K562 (cell line): ENCODE measurements around the gene SLC15A1. TPM values are rescaled to one million over a fixed set of nuclear protein-coding genes. Genes with fewer than 3 reads are reported as not detected.
A peak's percentile ranks its signal among the peaks of the same experiment; 100 is the strongest.

ENCODE experiments used
- ATAC-seq: fragments of 200-7000 bp; cut with Tn5 transposase; 3 replicates; pipeline ENCODE4 v1.9.1; 2020; ENCODE audit warnings: moderate library complexity
- BruUV-seq: library from RNA; stranded (reverse); fragments of 400-500 nt; replicated peaks from 2 replicates; lab custom pipeline; 2021; lab: Mats Ljungman, UMichigan
- CTCF ChIA-PET: fragments of 300-600 bp; formaldehyde crosslinking; extraction: SDS; loops from one replicate; lab custom pipeline; 2021; ENCODE audit warnings: low intra/inter-chr PET ratio; lab: Yijun Ruan, JAX
- POLR2A ChIA-PET: fragments of 300-600, 350-650 bp; sonication (Branson Sonifier 250); formaldehyde crosslinking; extraction: SDS; loops from one replicate; lab custom pipeline; 2021; ENCODE audit warnings: antibody characterized with exemption, inconsistent platforms; lab: Yijun Ruan, JAX
- DNase-seq, 4 experiments: peaks; one replicate each; pipeline versions ENCODE4 v3.0.0 to v3.0.0-alpha.2; 2011 to 2018; ENCODE audit warnings: low spot score in 3 of 4, mixed read lengths in 3 of 4; ENCODE audit errors: extremely low read depth in 1 of 4
- FAIRE-seq: peaks from 2 replicates; lab custom pipeline; 2011; peaks lifted over from hg19 to GRCh38; lab: Jason Lieb, UNC
- H2AFZ ChIP-seq: 2 replicates; pipeline ENCODE4 v1.6.0; 2011; ENCODE audit warnings: low read depth, low read length, control low read depth, inconsistent platforms
- H3K27ac ChIP-seq: fragments of 200-600 bp; 3 replicates; pipeline ENCODE4 v1.8.0; 2011; ENCODE audit warnings: low read depth, mild to moderate bottlenecking, control low read depth, inconsistent platforms, low read length, moderate library complexity, mixed read lengths; ENCODE audit errors: extremely low read depth
- H3K27me3 ChIP-seq, 2 experiments: fragments of 300-600 bp in 1 of 2; 2 replicates in 1 of 2; 3 replicates in 1 of 2; pipeline versions ENCODE4 v1.6.0 to v1.8.0; 2011; ENCODE audit warnings: inconsistent platforms in 2 of 2, low read length in 2 of 2, mild to moderate bottlenecking in 1 of 2, mixed read lengths in 1 of 2, moderate library complexity in 1 of 2; ENCODE audit not compliant: control insufficient read depth in 2 of 2, insufficient read depth in 2 of 2
- H3K36me3 ChIP-seq: fragments of 300-600 bp; 3 replicates; pipeline ENCODE4 v1.8.0; 2011; ENCODE audit warnings: mild to moderate bottlenecking, low read length, inconsistent platforms; ENCODE audit not compliant: control insufficient read depth, insufficient read depth
- H3K4me1 ChIP-seq, 2 experiments: fragments of 200-600 bp in 1 of 2; replicated peaks in 1 of 2; 2 replicates in 1 of 2; 3 replicates in 1 of 2; pipeline versions ENCODE4 v1.5.1 to v1.8.0; 2011; ENCODE audit warnings: inconsistent platforms in 2 of 2, low read length in 2 of 2, mild to moderate bottlenecking in 1 of 2, mixed read lengths in 1 of 2, moderate library complexity in 1 of 2; ENCODE audit not compliant: control insufficient read depth in 2 of 2, insufficient read depth in 2 of 2
- H3K4me2 ChIP-seq: 2 replicates; pipeline ENCODE4 v1.6.1; 2011; ENCODE audit warnings: low read length, control low read depth, inconsistent platforms, mixed read lengths; ENCODE audit not compliant: insufficient read depth
- H3K4me3 ChIP-seq: fragments of 200-600 bp; sonication (generic), shearing (Covaris generic); 2 replicates; pipeline ENCODE4 v1.5.1; 2016; ENCODE audit warnings: control low read depth, inconsistent platforms
- H3K79me2 ChIP-seq: fragments of 200-600 bp; 3 replicates; pipeline ENCODE4 v1.8.0; 2011; ENCODE audit warnings: low read length, inconsistent platforms; ENCODE audit not compliant: control insufficient read depth, insufficient read depth
- H3K9ac ChIP-seq, 2 experiments: 2 replicates each; pipeline versions ENCODE4 v1.6.0 to v1.6.1; 2011; ENCODE audit warnings: low read depth in 2 of 2, low read length in 2 of 2, control low read depth in 1 of 2, inconsistent platforms in 1 of 2, mild to moderate bottlenecking in 1 of 2, mixed read lengths in 1 of 2; ENCODE audit not compliant: insufficient read depth in 1 of 2
- H3K9me1 ChIP-seq: one replicate; pipeline ENCODE4 v1.6.0; 2011; ENCODE audit warnings: inconsistent platforms, mild to moderate bottlenecking, low read length, moderate library complexity; ENCODE audit not compliant: control insufficient read depth, insufficient read depth
- H3K9me3 ChIP-seq: replicated peaks from 2 replicates; pipeline ENCODE4 v1.5.1; 2011; ENCODE audit warnings: low read depth, low read length, inconsistent platforms; ENCODE audit not compliant: control insufficient read depth, insufficient read depth
- H4K20me1 ChIP-seq: replicated peaks from 2 replicates; pipeline ENCODE4 v1.6.1; 2011; ENCODE audit warnings: low read length, inconsistent platforms, mixed read lengths; ENCODE audit not compliant: control insufficient read depth, insufficient read depth
- CAMTA2 ChIP-seq: fragments of 250-450 bp; sonication (Bioruptor Pico); conservative IDR thresholded peaks from 2 replicates; pipeline ENCODE4 v1.5.1; 2022
- ERF ChIP-seq: fragments of 450-650 bp; formaldehyde crosslinking; IDR thresholded peaks from 2 replicates; pipeline ENCODE4 v1.4.0; 2020; ENCODE audit warnings: mild to moderate bottlenecking, mixed read lengths
- HDAC6 ChIP-seq: IDR thresholded peaks from 2 replicates; pipeline ENCODE4 v1.6.1; 2012; ENCODE audit warnings: low read depth, mild to moderate bottlenecking, control low read depth, inconsistent platforms, low read length, moderate library complexity
- LEF1 ChIP-seq: fragments of 450-650 bp; IDR thresholded peaks from 2 replicates; pipeline ENCODE4 v1.6.1; 2016; ENCODE audit warnings: mild to moderate bottlenecking
- MAZ ChIP-seq, 2 experiments: fragments of 450-650 bp in 1 of 2; sonication (generic) in 1 of 2; formaldehyde crosslinking; IDR thresholded peaks in 1 of 2; conservative IDR thresholded peaks in 1 of 2; 2 replicates each; pipeline versions ENCODE4 v1.4.0 to v1.5.0; 2020; ENCODE audit warnings: mild to moderate bottlenecking in 1 of 2, missing genetic modification reagents in 1 of 2
- MEIS2 ChIP-seq: fragments of 450-650 bp; IDR thresholded peaks from 2 replicates; pipeline ENCODE4 v1.6.1; 2014; ENCODE audit warnings: mild to moderate bottlenecking; ENCODE audit not compliant: partially characterized antibody
- MTA1 ChIP-seq: fragments of 450-650 bp; IDR thresholded peaks from 2 replicates; pipeline ENCODE4 v1.6.1; 2017; ENCODE audit warnings: borderline replicate concordance
- NFYB ChIP-seq: IDR thresholded peaks from 2 replicates; pipeline ENCODE4 v1.6.1; 2011; ENCODE audit warnings: mild to moderate bottlenecking, moderate library complexity; ENCODE audit not compliant: insufficient read length; ENCODE audit errors: extremely low read depth
- PHF8 ChIP-seq: fragments of 200-600 bp; sonication (generic); IDR thresholded peaks from 2 replicates; pipeline ENCODE4 v1.6.1; 2012; ENCODE audit warnings: mixed run types, mild to moderate bottlenecking, inconsistent platforms, low read length, moderate library complexity, borderline replicate concordance
- SAFB ChIP-seq: fragments of 200-400 bp; formaldehyde crosslinking; IDR thresholded peaks from 2 replicates; pipeline ENCODE4 v1.6.1; 2017; ENCODE audit warnings: low read depth, low read length, borderline replicate concordance
- SOX6 ChIP-seq: fragments of 450-650 bp; IDR thresholded peaks from 2 replicates; pipeline ENCODE4 v1.6.1; 2014; ENCODE audit warnings: mild to moderate bottlenecking
- ZNF23 ChIP-seq: fragments of 250-450 bp; sonication (Bioruptor Pico); IDR thresholded peaks from 2 replicates; pipeline ENCODE4 v1.4.0; 2020; ENCODE audit warnings: mild to moderate bottlenecking
- WGBS: fragments of 100-300 bp; shearing (Covaris generic); methylation state at CpG from one replicate; pipeline ENCODE4 v1.1.6; 2016; ENCODE audit warnings: low coverage, mixed read lengths; ENCODE audit not compliant: insufficient coverage; ENCODE audit errors: missing lambda C conversion rate; 5-methylcytosine and 5-hydroxymethylcytosine counted together
- in situ Hi-C: fragments of 300-500 bp; cut with MboI; formaldehyde crosslinking; loops from 4 replicates; pipeline ENCODE4 v1.15.0; 2018; ENCODE audit warnings: inconsistent platforms, mixed read lengths
- intact Hi-C: fragments of 100-400 bp; cut with micrococcal nuclease; formaldehyde crosslinking; loops from 2 replicates; pipeline ENCODE4 v1.14.2; 2022
- polyA plus RNA-seq, 8 experiments: library from polyadenylated mRNA; depleted of rRNA in 4 of 8; stranded (reverse) in 5 of 8; unstranded in 3 of 8; fragments of >200 nt; fragmentation: Nextera tagmentation in 2 of 8; fragmentation: Illumina TruSeq in 1 of 8; extraction: Ambion mirVana in 2 of 8; extraction: Trizol in 1 of 8; gene quantifications; 2 replicates each; pipeline versions ENCODE4 v1.2.1 to v1.2.3, GENCODE V29; 2011 to 2014; ENCODE audit warnings: inconsistent platforms in 1 of 8, missing spikeins in 1 of 8
- total RNA-seq, 7 experiments: library from RNA; depleted of rRNA in 6 of 7; stranded (reverse); fragments of >200 nt in 6 of 7; fragmentation: Illumina TruSeq in 2 of 7; extraction: Trizol in 2 of 7; gene quantifications; 2 replicates each; pipeline versions ENCODE4 v1.2.1 to v1.2.3, GENCODE V29; 2011 to 2021; ENCODE audit warnings: low replicate concordance in 1 of 7
- TF ChIP-seq, protein P1 (sequence below): sonication (generic); formaldehyde crosslinking; IDR thresholded peaks from 2 replicates; pipeline ENCODE4 v1.8.0; 2022; ENCODE audit warnings: missing genetic modification reagents, mild to moderate bottlenecking, moderate library complexity, borderline replicate concordance
- TF ChIP-seq, protein P2 (sequence below): sonication (generic); formaldehyde crosslinking; IDR thresholded peaks from 2 replicates; pipeline ENCODE4 v1.8.0; 2022; ENCODE audit warnings: mild to moderate bottlenecking, missing genetic modification reagents
- TF ChIP-seq, protein P3 (sequence below): fragments of 250-450 bp; sonication (Bioruptor Pico); IDR thresholded peaks from 2 replicates; pipeline ENCODE4 v1.5.1; 2021; ENCODE audit warnings: mild to moderate bottlenecking
- TF ChIP-seq, protein P4 (sequence below), 3 experiments: IDR thresholded peaks in 2 of 3; conservative IDR thresholded peaks in 1 of 3; 2 replicates each; pipeline ENCODE4 v1.5.1; 2011 to 2012; ENCODE audit warnings: low read length in 3 of 3, mild to moderate bottlenecking in 3 of 3, control low read depth in 2 of 3, improper control_type of control experiment in 1 of 3, inconsistent platforms in 1 of 3, low read depth in 1 of 3, mixed read lengths in 1 of 3, moderate library complexity in 1 of 3; ENCODE audit not compliant: insufficient read depth in 2 of 3

The SLC15A1 gene
- total and polyA plus RNA-seq, 9 of the 15 experiments (the other 6 are each of a cell fraction or from before 2014, with no cell fraction given), result not detected

GRCh38 chr13:98781045-98781444 lies 28.6 kb upstream of the SLC15A1 start (continued):
- TF ChIP-seq MAZ (CRISPR knock-in tag; conservative IDR thresholded peaks at IDR 0.05 in 1 of 2, IDR thresholded peaks at IDR 0.05 in 1 of 2) (no peak), CAMTA2 (CRISPR knock-in tag) (no peak), MEIS2 (peak; percentile 36), ZNF23 (CRISPR knock-in tag) (no peak), MTA1 (no peak), NFYB (no peak), HDAC6 (no peak)
- TF ChIP-seq, protein P1, sequence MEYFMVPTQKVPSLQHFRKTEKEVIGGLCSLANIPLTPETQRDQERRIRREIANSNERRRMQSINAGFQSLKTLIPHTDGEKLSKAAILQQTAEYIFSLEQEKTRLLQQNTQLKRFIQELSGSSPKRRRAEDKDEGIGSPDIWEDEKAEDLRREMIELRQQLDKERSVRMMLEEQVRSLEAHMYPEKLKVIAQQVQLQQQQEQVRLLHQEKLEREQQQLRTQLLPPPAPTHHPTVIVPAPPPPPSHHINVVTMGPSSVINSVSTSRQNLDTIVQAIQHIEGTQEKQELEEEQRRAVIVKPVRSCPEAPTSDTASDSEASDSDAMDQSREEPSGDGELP (CRISPR knock-in tag), result no peak
- TF ChIP-seq, all 486 proteins: peak for 5

GRCh38 chr13:98780451-98780850 lies 28.0 kb upstream of the SLC15A1 start:
- Histone ChIP-seq H3K79me2 (no peaks in the 10 kb centered on the region), H4K20me1 (no peaks in the 10 kb centered on the region), H3K27ac (no peak overlapping the region), H3K4me3 (no peak overlapping the region), H3K4me2 (no peak overlapping the region), H3K27me3 (peaks cover 16 to 55% of the 10 kb centered on the region in 2 experiments), H3K9me1 (no peaks in the 10 kb centered on the region), H2AFZ (no peak overlapping the region), H3K4me1 (no peaks in the 10 kb centered on the region; a peak in 1 of 5 replicates), H3K9me3 (no peaks in the 10 kb centered on the region), H3K36me3 (no peaks in the 10 kb centered on the region), H3K9ac (no peak overlapping the region)
- ChIA-PET POLR2A (interaction anchor here (0.6 kb wide), 1 partner anchor 723 kb away, joined by 3 read pairs; no protein-coding TSS in a partner anchor), CTCF (no interaction called here)
- intact Hi-C loops (no loop called here), in situ Hi-C loops (no loop called here)
- FAIRE-seq (no peak), ATAC-seq (no peak), DNase-seq (no peak)
- WGBS, result 9% methylated on average over 2 of the region's 2 CpGs
- no TSS peak for BruUV-seq
- TF ChIP-seq LEF1 (no peak), SAFB (no peak), ERF (CRISPR knock-in tag) (no peak), PHF8 (no peak), SOX6 (no peak)
- TF ChIP-seq, protein P2, sequence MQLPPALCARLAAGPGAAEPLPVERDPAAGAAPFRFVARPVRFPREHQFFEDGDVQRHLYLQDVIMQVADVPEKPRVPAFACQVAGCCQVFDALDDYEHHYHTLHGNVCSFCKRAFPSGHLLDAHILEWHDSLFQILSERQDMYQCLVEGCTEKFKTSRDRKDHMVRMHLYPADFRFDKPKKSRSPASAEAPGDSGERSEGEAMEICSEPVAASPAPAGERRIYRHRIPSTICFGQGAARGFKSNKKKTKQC (CRISPR knock-in tag), result no peak
- TF ChIP-seq, protein P3, sequence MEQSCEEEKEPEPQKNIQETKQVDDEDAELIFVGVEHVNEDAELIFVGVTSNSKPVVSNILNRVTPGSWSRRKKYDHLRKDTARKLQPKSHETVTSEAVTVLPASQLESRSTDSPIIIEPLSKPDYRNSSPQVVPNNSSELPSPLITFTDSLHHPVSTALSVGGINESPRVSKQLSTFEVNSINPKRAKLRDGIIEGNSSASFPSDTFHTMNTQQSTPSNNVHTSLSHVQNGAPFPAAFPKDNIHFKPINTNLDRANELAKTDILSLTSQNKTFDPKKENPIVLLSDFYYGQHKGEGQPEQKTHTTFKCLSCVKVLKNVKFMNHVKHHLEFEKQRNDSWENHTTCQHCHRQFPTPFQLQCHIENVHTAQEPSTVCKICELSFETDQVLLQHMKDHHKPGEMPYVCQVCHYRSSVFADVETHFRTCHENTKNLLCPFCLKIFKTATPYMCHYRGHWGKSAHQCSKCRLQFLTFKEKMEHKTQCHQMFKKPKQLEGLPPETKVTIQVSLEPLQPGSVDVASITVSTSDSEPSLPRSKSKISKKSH (CRISPR knock-in tag), result no peak
- TF ChIP-seq, protein P4, sequence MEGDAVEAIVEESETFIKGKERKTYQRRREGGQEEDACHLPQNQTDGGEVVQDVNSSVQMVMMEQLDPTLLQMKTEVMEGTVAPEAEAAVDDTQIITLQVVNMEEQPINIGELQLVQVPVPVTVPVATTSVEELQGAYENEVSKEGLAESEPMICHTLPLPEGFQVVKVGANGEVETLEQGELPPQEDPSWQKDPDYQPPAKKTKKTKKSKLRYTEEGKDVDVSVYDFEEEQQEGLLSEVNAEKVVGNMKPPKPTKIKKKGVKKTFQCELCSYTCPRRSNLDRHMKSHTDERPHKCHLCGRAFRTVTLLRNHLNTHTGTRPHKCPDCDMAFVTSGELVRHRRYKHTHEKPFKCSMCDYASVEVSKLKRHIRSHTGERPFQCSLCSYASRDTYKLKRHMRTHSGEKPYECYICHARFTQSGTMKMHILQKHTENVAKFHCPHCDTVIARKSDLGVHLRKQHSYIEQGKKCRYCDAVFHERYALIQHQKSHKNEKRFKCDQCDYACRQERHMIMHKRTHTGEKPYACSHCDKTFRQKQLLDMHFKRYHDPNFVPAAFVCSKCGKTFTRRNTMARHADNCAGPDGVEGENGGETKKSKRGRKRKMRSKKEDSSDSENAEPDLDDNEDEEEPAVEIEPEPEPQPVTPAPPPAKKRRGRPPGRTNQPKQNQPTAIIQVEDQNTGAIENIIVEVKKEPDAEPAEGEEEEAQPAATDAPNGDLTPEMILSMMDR (IDR thresholded peaks at IDR 0.05 in 2 of 3, conservative IDR thresholded peaks at IDR 0.05 in 1 of 3; ENCODE audit: insufficient read depth in 2 of 3, low read depth in 1 of 3, low read length in 3 of 3), result no peak
